ENCODE measurements around the gene OR8A1. TPM values are rescaled to one million over a fixed set of nuclear protein-coding genes. Genes with fewer than 3 reads are reported as not detected.

Gene OR8A1
- not detected in 2 replicates for total RNA-seq

DNA sequence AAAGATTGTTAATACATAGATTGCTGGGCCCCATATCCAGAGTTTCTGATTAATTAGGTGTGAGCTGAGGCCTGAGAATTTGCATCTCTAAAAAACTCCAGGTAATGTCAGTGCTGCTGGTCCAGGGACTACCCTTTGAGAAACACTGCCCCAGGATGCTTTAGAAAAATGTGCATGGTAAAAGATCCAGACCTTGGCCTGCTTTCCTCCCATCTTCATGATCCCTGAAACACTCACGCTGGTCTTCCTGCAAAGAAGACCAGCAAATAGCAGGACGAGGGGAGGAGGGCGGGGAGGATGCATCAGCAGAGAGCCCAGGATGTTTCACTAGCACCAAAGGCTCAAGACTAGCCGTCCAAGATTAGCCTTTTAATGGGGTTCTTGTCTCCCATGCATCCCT, at the start of gene OR8A1:
OR8A1 (plus strand) TSS at position 301 of the 400 bp plus-strand sequence. CDS start 123 bp downstream, outside the sequence.
- DNase-seq (ENCODE audit: extremely low read depth, low read depth, low spot score): no peak

DNA sequence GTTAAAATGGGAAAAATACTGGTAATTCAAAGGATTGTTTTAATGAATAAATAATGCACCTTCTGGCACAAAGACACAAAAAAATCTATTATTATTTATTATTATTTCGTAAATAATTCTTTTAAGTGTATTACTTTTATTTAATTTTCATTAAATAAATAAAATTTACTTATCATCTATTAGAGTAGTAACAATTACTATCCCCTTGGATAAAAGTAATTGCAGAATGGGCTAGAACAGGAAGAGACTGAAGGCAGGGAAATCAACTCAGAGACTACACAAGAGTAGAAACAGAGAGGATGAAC, 49.3 kb upstream of the OR8A1 start:
- no peak for DNase-seq (ENCODE audit: extremely low read depth, low read depth, low spot score)

DNA sequence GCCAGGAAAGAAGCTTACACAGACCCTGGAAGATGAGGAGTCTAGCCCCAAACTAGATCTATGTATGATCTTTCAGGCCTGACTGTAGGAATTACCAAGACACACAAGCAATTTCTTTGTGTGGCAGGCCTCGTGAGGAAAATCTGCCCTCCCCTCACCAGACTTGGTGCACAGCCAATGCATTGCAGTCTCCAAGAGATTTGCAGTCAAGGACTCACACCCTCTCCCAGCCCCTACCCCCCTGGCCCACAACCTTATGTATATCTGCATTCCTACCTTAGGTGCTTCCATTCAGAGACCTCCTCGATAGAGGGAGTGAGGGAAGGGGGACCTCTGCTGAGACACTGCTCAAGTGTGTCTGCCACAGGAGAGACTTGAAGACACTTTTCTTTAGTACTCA, 36.2 kb upstream of the OR8A1 start:
- no peak for DNase-seq (ENCODE audit: extremely low read depth, low read depth, low spot score)

DNA sequence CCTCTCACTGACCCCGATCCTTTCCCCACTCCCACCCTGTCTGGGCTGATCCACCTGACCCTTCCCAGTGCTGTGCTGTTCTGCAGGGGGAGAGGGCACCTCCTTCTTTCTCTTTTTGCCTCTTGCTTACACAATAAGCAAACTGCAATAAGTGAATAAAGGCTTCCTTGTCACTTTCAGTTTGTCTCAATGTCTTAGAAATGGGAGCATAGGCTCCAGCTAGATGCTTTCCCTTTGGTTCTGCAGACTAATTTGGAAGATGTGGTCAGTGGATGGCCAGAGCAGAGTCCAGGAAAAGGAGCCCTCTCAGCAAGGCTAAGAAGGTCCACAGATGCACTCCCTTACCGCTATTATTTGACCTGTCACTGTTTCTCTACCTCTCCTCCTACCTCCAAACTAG, 35.7 kb upstream of the OR8A1 start:
- no peak for DNase-seq (ENCODE audit: extremely low read depth, low read depth, low spot score)

DNA sequence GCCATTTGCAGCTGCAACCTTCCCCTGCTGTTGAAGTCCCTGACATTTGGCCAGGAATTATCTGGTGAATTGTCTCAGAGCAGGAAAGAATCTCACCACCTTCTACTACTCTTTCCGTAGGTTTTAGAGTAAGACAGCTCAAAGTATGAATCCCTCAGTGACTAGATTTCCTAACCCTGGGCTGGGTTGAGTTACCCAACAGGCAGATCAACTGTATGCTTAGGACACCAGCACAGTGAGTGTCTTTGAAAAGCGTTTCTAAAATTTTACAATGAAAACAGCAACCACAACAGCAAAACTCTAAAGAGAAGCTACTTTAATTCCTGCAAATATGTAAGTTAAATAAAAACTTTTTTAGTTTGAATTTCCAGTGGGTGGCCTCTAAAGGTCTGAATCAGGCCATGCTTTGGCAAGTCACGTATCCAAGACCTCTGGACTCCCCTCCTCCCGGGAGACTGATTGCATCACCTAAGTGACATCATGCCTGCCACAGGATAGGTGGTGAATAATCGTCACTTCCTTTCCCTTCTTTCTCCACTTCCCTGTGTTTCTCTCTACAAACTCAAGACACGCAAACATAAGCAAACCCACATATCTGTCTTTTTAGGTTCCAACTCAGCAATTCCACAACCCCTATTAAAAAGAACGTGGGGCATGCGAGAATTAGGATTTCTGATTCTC, 34.1 kb upstream of the OR8A1 start:
- DNase-seq (ENCODE audit: extremely low read depth, low read depth, low spot score): no peak

DNA sequence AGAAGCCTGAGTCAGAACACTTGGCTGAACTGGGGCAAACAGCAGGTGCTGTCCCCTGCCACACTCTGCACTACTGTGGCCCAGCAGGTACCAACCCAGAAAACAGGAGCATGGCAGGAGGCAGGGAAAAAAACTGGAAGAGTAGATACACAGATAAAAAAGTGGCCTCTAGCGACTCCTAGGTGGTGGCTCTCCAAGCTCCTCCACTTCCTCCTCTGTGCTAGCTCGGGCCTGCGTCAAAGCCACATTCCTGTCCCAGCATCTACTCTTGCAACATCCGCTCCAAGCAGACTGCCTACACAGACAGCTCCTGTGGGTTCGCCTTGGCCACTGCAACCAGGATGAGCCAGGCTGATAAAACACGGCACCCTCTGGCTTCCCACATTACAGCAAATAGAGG, 33.3 kb upstream of the OR8A1 start:
- DNase-seq (ENCODE audit: extremely low read depth, low read depth, low spot score): no peak

DNA sequence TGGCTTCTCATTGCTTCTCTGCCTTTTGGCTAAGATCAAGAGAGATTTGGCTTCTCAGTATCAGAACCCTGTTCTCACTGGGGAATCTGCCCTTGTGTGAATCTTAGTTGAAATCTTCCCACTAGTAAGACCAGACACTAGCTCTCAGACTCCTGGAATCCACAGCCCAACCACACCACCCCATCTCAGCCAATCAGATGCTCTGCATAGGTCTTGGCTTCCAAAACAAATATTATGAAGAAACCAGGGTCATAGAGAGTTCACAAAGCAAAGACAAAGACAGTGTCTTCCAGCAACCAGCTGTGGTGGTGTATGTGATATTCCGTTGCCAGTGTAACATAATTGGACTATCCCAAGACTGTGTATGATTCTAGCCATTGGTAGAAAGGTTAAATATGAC, 31.8 kb upstream of the OR8A1 start:
- no peak for DNase-seq (ENCODE audit: extremely low read depth, low read depth, low spot score)

DNA sequence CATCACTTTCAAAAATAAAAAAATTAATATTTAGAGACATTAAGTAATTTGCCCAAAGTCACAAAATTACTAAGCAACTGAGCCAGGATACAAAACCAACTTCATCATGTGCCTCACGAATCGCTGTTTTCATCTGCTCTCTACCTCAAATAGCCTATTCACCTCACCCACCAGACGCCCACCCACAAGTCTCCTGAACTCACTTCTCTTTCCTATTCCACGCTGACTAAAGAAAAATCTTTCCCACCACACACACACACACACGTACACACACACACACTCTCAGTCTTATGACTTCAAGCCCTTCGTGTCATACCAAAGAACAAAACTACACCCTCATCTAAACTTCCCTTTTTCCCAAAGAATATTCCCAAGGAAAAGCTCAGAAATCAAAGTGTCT, 28.6 kb upstream of the OR8A1 start:
- no peak for DNase-seq (ENCODE audit: extremely low read depth, low read depth, low spot score)

DNA sequence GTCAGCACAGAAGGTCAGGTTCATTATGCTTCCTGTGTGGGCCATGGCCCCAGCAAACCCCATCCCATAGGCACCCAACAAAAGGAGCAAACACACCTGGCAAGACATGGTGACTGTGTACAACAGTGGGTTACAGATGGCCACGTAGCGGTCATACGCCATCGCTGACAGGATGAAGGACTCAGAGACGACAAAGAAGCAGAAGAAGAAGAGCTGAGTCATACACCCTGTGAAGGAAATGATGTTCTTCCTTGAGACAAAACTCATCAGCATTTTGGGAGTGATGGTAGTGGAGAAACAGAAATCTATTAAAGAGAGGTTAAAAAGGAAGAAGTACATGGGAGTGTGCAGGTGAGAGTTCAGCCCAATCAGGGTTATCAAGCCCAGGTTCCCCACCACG, 26.7 kb upstream of the OR8A1 start:
- no peak for DNase-seq (ENCODE audit: extremely low read depth, low read depth, low spot score)

DNA sequence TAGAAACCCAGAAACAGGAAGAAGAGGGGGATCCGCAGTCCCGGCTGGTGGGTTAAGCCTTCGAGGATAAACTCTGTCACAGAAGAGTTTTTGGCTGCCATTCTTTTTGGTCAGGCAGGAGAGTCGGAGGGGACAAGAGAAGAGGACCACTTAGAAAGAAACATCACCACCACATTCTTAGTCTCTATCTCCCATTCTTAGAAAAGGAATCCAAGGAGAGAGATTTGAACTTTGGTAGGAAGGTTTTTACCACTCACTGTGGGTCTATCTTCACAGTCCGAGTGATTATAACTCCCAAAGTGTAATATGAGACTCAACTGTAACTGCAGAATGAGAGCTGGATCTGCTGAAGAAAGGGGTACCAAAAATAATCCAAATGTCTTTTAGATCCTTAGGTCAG, 26.2 kb upstream of the OR8A1 start, which contains the start of gene OR8B12:
OR8B12 (minus strand) TSS at position 101 of the 400 bp plus-strand sequence; CDS start at position 101, 0 bp downstream.
- no peak for DNase-seq (ENCODE audit: extremely low read depth, low read depth, low spot score)

DNA sequence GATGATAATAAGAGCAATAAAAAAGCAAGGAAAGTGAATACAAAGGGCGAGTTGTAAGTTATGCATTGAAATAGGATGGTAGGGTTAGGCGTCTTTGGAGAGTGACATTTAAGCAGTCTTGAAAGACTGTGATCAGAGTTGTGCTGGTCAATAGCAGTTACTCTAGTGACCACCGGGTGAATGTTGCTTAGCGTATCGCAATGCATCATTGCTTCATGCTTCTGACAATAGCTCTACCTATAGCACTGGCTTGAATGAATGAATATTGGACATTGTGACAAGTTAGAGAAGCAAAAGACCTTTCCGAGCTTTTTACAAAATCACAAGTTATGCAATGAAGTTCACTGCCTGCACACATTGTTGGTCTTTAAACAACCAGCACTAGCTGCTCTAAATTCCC, 18.6 kb upstream of the OR8A1 start:
- no peak for DNase-seq (ENCODE audit: extremely low read depth, low read depth, low spot score)

DNA sequence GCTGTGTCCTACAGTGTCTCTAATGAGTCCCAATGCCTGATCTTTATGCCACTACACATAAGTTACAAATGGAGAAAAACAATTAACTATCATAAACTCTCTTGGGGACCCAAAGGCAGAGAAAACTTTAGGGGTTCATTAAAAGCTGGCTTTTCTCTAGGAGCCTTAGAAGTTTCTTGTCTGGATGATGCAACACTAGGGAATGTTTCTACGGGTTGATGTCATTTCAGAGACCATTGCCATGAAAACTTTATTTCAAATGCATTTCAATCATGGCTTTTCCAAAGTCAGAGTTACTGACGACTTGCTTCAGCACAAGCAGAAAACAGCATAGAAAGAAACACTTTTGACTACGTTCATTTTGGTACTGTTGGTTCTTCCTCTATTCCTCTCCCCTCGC, 17.8 kb upstream of the OR8A1 start:
- no peak for DNase-seq (ENCODE audit: extremely low read depth, low read depth, low spot score)

DNA sequence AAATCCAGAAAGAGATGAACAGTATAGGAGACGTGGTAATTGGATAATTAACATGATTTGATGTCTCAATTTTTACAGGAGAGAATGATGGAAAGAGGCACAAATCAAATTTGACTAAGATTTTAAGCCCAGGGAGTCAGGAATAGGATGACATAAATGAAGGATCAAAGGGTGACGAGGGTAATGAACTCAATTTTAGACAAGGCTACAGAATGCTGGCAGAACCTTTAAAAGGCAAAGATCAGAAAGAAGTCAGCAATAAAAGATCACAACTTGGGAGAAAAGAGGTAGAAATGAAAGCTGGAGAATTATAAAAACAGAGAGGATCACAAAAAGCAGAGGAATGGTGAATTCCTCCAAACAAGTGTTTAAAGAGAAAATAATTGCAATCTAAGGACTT, 13.0 kb upstream of the OR8A1 start:
- no peak for DNase-seq (ENCODE audit: extremely low read depth, low read depth, low spot score)

DNA sequence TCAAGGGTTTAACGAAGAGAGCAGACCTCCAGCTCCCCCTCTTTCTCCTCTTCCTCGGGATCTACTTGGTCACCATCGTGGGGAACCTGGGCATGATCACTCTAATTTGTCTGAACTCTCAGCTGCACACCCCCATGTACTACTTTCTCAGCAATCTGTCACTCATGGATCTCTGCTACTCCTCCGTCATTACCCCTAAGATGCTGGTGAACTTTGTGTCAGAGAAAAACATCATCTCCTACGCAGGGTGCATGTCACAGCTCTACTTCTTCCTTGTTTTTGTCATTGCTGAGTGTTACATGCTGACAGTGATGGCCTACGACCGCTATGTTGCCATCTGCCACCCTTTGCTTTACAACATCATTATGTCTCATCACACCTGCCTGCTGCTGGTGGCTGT, 363 bp downstream of the OR8A1 start:
- no peak for DNase-seq (ENCODE audit: extremely low read depth, low read depth, low spot score)

DNA sequence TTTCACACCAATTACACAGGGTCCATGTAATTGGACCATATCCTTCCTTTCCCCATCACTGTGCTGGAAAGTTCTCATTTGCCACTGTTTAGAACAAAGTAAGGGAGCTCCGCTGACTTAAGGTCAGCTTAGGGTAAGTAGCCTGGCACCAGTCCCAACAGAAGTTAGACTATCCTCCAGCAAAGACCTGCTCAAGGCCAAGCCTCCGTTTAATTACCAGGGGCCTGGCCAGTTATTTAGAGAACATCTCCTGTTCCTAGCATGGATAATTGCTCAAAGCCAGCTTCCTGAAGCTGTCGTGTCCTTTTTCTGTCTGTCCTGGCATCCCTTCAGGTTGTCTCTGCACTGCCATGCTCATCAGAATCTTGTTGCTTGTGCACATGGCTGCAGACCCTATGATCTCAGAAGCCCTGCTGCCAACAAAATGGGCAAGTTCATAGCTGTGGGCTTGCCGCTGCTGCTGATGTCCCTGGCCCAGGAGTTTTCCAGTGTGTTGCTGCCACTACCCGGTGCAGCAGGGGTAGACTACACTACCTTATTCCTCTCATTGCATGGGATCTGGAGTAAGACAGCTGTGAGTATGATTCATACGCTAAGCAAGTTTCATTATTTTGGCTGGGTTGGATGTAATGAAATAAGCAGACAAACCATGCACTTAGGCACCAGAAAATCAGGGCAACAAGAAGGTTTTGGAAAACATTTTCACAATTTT, 8.1 kb downstream of the OR8A1 start:
- no peak for DNase-seq (ENCODE audit: extremely low read depth, low read depth, low spot score)

DNA sequence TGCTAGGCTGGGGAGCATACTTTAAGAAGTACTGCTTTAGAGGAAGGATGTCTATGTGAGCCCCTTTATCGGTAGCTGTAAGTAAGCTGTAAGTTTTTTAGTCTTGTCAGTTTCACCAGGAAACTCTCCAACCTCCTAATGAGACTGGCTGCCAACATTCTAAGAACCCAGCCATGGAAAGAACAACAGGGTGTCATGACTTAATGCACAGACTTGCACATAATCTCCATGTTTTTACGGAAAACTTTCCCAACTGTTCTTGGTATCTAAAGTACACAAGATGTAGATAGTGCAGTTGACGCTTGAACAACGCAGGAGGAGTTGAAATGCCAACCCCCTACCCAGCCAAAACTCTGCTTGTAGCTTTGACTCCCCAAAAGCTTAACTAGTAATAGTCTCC, 9.0 kb downstream of the OR8A1 start:
- DNase-seq (ENCODE audit: extremely low read depth, low read depth, low spot score): no peak

DNA sequence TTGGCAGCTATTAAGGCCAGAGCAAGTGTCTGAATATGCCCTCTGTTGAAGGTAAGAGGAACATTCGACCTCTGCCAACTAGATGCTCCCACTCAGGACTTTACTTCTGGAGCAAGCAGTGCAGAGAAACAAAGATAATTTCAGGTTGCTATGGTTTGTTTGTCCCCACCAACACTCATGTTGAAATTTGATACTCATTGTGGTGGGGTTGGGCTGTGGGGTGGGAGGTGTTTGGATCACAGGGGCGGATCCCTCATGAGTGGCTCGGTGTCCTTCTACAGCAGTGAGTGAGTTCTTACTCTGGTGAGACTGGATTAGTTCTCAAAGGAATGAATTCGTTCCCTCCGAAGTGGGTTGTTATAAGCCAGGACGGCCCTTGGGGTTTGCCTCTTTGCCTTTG, 12.0 kb downstream of the OR8A1 start:
- no peak for DNase-seq (ENCODE audit: extremely low read depth, low read depth, low spot score)

DNA sequence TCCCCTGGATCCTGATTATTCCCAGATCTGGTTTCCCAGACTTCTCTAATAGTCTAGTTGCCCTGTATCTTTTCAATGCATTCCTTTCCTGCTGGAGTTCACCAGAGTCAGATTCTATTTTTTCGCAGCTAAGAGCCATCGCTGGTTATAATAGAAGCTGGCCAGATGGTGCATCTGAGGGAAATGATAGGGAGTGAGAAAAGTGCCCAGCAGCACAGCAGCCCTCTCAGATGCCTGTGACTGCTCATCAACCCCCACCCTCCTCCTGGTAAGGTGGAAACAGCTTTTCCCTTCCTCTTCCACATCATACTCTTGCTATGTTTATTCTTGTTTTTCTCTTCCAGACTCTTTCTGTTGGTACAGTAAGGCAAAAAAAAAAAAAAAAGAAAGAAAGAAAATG, 12.8 kb downstream of the OR8A1 start:
- no peak for DNase-seq (ENCODE audit: extremely low read depth, low read depth, low spot score)

DNA sequence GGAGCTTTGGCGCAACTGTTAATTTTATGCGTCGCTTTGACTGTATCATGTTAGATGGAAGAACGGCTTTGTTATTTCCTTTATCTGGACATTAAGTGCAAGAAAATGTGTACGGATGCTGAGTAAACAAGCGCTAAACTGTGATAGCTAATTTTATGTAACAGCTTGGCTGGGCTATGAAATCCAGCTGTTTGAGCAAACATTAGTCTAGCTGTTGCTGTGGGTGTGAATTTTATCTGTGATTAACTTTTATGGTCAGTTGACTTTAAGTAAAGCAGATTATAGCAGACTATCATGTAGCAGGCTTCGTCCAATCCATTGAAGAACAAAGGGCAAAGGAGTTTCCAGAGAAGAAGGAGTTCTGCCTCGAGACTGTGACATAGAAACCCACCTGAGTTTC, 14.0 kb downstream of the OR8A1 start:
- no peak for DNase-seq (ENCODE audit: extremely low read depth, low read depth, low spot score)

DNA sequence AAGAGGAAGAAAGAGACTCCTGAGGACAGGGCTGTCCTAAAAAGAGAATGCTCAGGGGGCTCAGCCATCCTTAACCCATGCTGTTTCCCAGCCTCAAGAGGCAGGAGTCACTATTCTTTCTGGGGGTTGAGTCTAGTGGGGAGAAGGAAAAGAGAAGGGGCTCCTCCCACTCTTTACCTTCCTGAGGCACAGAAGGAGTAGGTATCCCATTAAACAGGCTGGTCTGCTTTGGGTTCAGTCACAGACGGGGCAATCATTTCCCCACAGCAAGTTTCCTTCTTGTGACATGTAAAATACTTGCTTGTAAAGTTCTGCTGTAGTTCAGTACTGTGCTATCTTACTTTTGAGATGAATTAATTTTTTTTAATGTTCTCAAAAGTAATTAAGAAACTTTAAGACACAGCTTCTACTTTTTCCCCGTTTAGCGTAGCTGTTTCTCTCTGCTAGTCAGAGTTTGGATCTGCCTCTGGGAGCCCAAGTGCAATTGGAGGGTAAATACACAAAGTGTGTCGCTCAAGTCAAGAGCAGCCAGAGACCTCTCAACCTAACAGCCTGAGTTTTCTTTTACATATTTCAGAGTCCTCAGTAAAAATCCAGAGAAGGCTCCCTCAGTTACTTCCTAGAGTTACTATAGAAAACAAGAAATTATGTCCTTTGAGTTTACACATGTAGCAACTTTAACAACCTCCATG, 15.0 kb downstream of the OR8A1 start:
- no peak for DNase-seq (ENCODE audit: extremely low read depth, low read depth, low spot score)

DNA sequence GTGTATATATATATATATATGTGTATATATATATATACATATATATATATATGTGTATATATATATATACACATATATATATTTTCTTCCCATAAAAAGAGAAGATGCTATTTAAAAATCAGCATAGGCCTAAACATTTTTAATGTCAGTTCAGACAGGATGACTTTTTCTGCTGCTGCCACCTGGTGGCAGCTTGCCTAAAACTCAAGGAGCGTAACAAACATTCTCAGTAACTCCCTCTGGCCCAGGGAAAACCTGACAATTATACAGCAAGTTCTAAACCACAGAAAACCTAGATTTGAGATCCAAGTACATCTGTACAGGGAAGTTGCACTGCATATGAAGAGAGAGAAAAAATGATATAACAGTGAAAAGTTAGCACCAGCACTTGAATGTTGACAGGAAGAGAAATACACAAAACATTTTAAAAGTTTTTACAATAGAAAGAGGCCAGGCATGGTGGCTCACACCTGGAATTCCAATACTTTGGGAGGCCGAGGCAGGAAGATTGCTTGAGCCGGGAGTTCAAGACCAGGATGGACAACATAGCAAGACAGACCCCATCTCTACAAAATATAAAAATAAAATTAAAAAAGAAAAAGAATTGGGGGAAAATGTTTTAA, 16.6 kb downstream of the OR8A1 start:
- peak; percentile 36 for DNase-seq (ENCODE audit: extremely low read depth, low read depth, low spot score)

DNA sequence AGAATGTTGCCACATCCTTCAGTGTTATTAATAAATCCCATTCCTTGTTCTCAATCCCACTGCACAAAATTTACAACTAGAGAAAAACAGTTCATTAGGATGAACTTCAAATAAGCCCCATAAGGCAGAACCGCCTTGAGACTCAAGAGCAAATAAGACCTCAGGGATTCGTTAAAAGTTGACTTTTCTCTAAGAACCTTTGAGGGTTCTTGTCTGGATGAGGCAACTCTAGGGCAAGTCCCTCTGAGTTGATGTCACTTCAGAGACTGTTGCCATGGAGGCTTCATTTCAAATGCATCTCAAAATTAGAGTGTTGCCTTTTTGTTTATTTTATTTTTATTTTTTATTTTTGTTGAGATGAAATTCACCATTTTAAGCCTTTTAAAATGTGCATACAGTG, 21.6 kb downstream of the OR8A1 start:
- no peak for DNase-seq (ENCODE audit: extremely low read depth, low read depth, low spot score)

Measured in glomerular endothelial cell (primary cell).